ENCODE data around the gene PTGES3L. TPM values are rescaled to one million over a fixed set of nuclear protein-coding genes. Genes with fewer than 3 reads are reported as not detected.
"Not testable (repeated sequence)": the region's sequence is repeated elsewhere in the genome, so short reads cannot be mapped to it uniquely, and the experiment has no call there.

Gene PTGES3L
- total and polyA plus RNA-seq, 10 donors, result 0.61 to 1.8 (median 0.93) TPM; not detected in 1

DNA sequence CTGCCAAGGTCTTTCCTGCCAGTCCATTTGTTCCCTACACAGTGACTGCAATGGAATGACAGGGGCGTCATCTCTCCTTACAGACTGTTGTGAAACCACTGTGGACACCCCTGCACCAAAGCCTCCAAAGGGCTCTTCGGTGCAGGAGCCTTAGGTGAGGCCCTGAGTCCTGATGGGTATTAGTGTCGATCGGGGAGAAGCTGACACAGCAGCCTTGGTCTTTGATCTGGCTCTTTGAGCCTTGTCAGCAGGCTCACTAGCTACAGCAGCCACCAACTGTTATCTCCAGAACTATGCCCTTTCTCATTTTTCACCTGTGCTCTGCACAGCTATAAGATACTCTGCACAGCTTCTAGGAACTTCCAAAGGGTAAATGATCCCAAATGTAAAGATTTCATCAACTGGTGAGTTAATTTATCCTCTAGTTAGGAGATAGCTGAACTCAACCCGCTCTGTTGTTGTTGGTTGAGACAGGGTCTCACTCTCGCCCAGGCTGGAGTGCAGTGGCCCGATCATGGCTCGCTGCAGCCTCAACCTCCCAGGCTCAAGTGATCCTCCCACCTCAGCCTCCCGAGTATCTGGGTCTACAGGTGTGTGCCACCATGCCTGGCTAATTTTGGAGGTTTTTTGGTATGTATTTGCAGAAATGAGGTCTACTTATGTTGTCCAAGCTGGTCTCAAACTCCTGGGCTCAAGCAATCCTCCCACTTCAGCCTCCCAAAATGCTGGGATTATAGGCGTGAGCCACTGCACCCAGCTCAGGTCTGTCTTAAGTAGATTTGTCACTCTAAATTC, 59.6 kb downstream of the PTGES3L start:
- WGBS, 5 donors, result 68 to 90% (median 88%) methylated on average over 10 of the region's 10 CpGs
- TF ChIP-seq, protein P1, sequence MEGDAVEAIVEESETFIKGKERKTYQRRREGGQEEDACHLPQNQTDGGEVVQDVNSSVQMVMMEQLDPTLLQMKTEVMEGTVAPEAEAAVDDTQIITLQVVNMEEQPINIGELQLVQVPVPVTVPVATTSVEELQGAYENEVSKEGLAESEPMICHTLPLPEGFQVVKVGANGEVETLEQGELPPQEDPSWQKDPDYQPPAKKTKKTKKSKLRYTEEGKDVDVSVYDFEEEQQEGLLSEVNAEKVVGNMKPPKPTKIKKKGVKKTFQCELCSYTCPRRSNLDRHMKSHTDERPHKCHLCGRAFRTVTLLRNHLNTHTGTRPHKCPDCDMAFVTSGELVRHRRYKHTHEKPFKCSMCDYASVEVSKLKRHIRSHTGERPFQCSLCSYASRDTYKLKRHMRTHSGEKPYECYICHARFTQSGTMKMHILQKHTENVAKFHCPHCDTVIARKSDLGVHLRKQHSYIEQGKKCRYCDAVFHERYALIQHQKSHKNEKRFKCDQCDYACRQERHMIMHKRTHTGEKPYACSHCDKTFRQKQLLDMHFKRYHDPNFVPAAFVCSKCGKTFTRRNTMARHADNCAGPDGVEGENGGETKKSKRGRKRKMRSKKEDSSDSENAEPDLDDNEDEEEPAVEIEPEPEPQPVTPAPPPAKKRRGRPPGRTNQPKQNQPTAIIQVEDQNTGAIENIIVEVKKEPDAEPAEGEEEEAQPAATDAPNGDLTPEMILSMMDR (IDR thresholded peaks at IDR 0.05 in 8 of 11, conservative IDR thresholded peaks at IDR 0.05 in 3 of 11), result no peak
- no peak for TF ChIP-seq POLR2AphosphoS5 (IDR thresholded peaks at IDR 0.05)
- TF ChIP-seq POLR2A (IDR thresholded peaks at IDR 0.05), result no peak
- H3K4me3 ChIP-seq, result no peak overlapping the region
- H3K4me1 ChIP-seq, result peaks cover 0 to 17% (median 8%) of the 10 kb centered on the region in 6 donors
- no peak overlapping the region for H3K27ac ChIP-seq
- no peaks in the 10 kb centered on the region for H3K36me3 ChIP-seq
- peaks cover 0 to 34% (median 0%) of the 10 kb centered on the region in 7 donors for H3K27me3 ChIP-seq (replicated peaks in 1 of 7)
- no peaks in the 10 kb centered on the region for H3K9me3 ChIP-seq
- DNase-seq, result no peak
- intact Hi-C loops (cut with DNase I; ENCODE audit: low total_unique reads), result no loop called here

DNA sequence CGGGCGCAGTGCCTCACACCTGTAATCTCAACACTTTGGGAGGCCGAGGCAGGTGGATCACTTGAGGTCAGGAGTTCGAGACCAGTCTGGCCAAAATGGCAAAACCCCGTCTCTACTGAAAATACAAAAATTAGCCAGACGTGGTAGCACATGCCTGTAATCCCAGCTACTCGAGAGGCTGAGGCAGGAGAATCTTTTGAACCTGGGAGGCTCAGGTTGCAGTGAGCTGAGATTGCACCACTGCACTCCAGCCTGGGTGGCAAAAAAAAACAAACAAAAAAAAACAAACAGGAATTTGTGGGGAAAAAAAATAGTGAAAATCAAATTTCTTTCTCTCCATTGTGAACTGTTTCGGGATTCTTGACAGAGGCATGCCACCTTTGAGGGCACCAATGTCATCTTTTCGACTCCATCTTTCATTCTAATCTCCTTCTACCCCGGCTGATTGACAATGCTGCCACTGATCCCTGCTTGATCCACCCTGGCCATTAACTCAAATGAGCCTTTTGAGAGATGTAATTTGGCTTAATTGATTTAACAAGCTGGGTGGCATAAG, 60.3 kb downstream of the PTGES3L start:
- H3K27ac ChIP-seq; H3K4me1 ChIP-seq; H3K4me3 ChIP-seq; H3K36me3 ChIP-seq; DNase-seq; intact Hi-C loops (cut with DNase I; ENCODE audit: low total_unique reads); H3K9me3 ChIP-seq: not testable (repeated sequence)
- peaks cover 0 to 34% (median 0%) of the 10 kb centered on the region in 7 donors for H3K27me3 ChIP-seq (replicated peaks in 1 of 7)
- 87 to 93% (median 92%) methylated on average over 10 of the region's 10 CpGs for WGBS, 5 donors

DNA sequence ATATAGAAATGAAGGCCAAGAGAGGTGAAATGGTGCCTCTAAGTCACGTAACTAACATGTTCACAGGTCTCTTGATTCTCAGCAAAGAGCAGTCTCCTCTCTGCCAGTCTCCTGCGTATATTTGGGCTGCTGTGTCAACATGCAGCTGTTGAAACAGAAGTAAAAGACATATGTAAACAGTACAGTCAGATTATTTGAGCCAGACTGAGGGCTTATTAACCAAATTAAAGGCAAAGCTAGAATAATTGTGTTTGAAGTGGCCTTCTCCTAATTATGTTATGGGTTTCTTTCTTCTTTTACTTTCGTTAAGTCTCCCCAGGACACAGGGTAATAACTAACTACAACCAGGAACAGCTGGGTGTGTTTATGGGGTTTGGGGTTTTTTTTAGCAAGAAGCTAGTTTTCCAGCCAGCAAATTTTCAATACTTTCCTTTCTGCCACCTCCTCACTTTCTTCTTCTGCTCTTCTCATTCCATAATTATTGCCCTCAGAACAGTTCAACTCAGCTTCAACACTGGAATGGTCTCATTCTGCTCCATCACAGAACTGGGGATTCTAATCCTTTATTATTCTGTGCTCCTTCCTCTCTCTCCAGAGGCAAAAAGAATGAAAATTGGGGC, 60.9 kb downstream of the PTGES3L start:
- 75 to 93% (median 87%) methylated on average over 3 of the region's 3 CpGs for WGBS, 5 donors

More for the DNA sequence above, 60.9 kb downstream of the PTGES3L start:
- H3K27me3 ChIP-seq (replicated peaks in 1 of 7), result peaks cover 0 to 32% (median 0%) of the 10 kb centered on the region in 7 donors
- TF ChIP-seq, protein P1 (IDR thresholded peaks at IDR 0.05 in 8 of 11, conservative IDR thresholded peaks at IDR 0.05 in 3 of 11), result no peak
- TF ChIP-seq POLR2A (IDR thresholded peaks at IDR 0.05) (no peak), POLR2AphosphoS5 (IDR thresholded peaks at IDR 0.05) (no peak)
- no peak overlapping the region for H3K27ac ChIP-seq
- H3K4me3 ChIP-seq, result no peak overlapping the region
- intact Hi-C loops (cut with DNase I; ENCODE audit: low total_unique reads), result no loop called here
- no peaks in the 10 kb centered on the region for H3K9me3 ChIP-seq
- DNase-seq, result no peak
- no peaks in the 10 kb centered on the region for H3K36me3 ChIP-seq
- H3K4me1 ChIP-seq, result peaks cover 0 to 8% (median 2%) of the 10 kb centered on the region in 6 donors

Small RNAs within 50 kb of the gene (small RNA-seq; reads per million reads assigned to genes)
- gene AARSD1 (0 to 0.08 (median 0) reads per million in 4 donors), gene RF00561 (0 reads per million in 4 donors)

Other genes starting within 250 kb of the PTGES3L start
- 100 to 1,000 TPM in 1 of 7 donors, 10 to 100 TPM in 6; 62.3 to 104 (median 75.5) TPM for gene EZH1, start 235.0 kb downstream of the PTGES3L start, total RNA-seq
- 10 to 100 TPM; 24.1 to 27.9 (median 27.1) TPM for gene EZH1, start 235.0 kb downstream of the PTGES3L start, polyA plus RNA-seq
- gene RAMP2, start 218.9 kb downstream of the PTGES3L start, total RNA-seq, result 10 to 100 TPM in 6 of 7 donors, 1 to 10 TPM in 1; 9.7 to 34.3 (median 27.0) TPM
- gene RAMP2, start 218.9 kb downstream of the PTGES3L start, polyA plus RNA-seq, result 10 to 100 TPM; 21.5 to 51.7 (median 36.0) TPM
- 10 to 100 TPM; 29.6 to 41.1 (median 34.5) TPM for gene VPS25, start 206.6 kb downstream of the PTGES3L start, total RNA-seq
- 10 to 100 TPM; 31.0 to 47.7 (median 41.4) TPM for gene VPS25, start 206.6 kb downstream of the PTGES3L start, polyA plus RNA-seq
- gene WNK4, start 199.5 kb downstream of the PTGES3L start, total RNA-seq, result under 1 TPM in 3 of 7 donors, not detected in 4; 0.10 to 0.52 (median 0.41) TPM
- under 1 TPM in 2 of 3 donors, not detected in 1; 0.04 to 0.06 TPM for gene WNK4, start 199.5 kb downstream of the PTGES3L start, polyA plus RNA-seq
- 10 to 100 TPM; 30.0 to 62.0 (median 39.0) TPM for gene COA3, start 181.4 kb downstream of the PTGES3L start, total RNA-seq
- gene COA3, start 181.4 kb downstream of the PTGES3L start, polyA plus RNA-seq, result 100 to 1,000 TPM in 1 of 3 donors, 10 to 100 TPM in 2; 65.6 to 126 (median 97.1) TPM
- gene CNTD1, start 181.2 kb downstream of the PTGES3L start, total RNA-seq, result not detected
- gene CNTD1, start 181.2 kb downstream of the PTGES3L start, polyA plus RNA-seq, result under 1 TPM; 0.17 to 0.26 (median 0.24) TPM
- gene BECN1, start 155.8 kb downstream of the PTGES3L start, total RNA-seq, result 100 to 1,000 TPM in 2 of 7 donors, 10 to 100 TPM in 5; 76.4 to 113 (median 95.6) TPM
- gene BECN1, start 155.8 kb downstream of the PTGES3L start, polyA plus RNA-seq, result 10 to 100 TPM; 43.0 to 57.8 (median 50.2) TPM
- gene PSME3, start 146.7 kb downstream of the PTGES3L start, total RNA-seq, result 10 to 100 TPM; 66.9 to 96.4 (median 77.4) TPM
- 10 to 100 TPM; 19.1 to 46.0 (median 29.6) TPM for gene PSME3, start 146.7 kb downstream of the PTGES3L start, polyA plus RNA-seq
- gene AOC2, start 135.5 kb downstream of the PTGES3L start, total RNA-seq, result 1 to 10 TPM; 2.3 to 3.6 (median 2.7) TPM
- under 1 TPM; 0.59 to 0.90 (median 0.63) TPM for gene AOC2, start 135.5 kb downstream of the PTGES3L start, polyA plus RNA-seq
- 10 to 100 TPM; 14.0 to 32.5 (median 23.5) TPM for gene AOC3, start 128.9 kb downstream of the PTGES3L start, total RNA-seq
- 10 to 100 TPM in 2 of 3 donors, 1 to 10 TPM in 1; 7.1 to 14.6 (median 12.3) TPM for gene AOC3, start 128.9 kb downstream of the PTGES3L start, polyA plus RNA-seq
- gene G6PC1, start 79.3 kb downstream of the PTGES3L start, total RNA-seq, result not detected
- not detected for gene G6PC1, start 79.3 kb downstream of the PTGES3L start, polyA plus RNA-seq
- gene AARSD1, start 15.6 kb downstream of the PTGES3L start, total RNA-seq, result 10 to 100 TPM; 13.1 to 44.2 (median 31.5) TPM
- gene AARSD1, start 15.6 kb downstream of the PTGES3L start, polyA plus RNA-seq, result 10 to 100 TPM; 39.8 to 55.6 (median 50.3) TPM
- gene RUNDC1, start 485 bp upstream of the PTGES3L start, total RNA-seq, result 10 to 100 TPM; 17.1 to 27.9 (median 22.4) TPM
- gene RUNDC1, start 485 bp upstream of the PTGES3L start, polyA plus RNA-seq, result 10 to 100 TPM in 1 of 3 donors, 1 to 10 TPM in 2; 6.7 to 10.5 (median 8.2) TPM
- gene RPL27, start 18.3 kb upstream of the PTGES3L start, total RNA-seq, result 1,000 to 10,000 TPM in 3 of 7 donors, 100 to 1,000 TPM in 4; 702 to 1,170 (median 925) TPM
- gene RPL27, start 18.3 kb upstream of the PTGES3L start, polyA plus RNA-seq, result 1,000 to 10,000 TPM; 5,502 to 6,357 (median 5,985) TPM
- gene IFI35, start 26.7 kb upstream of the PTGES3L start, total RNA-seq, result 10 to 100 TPM; 45.5 to 63.3 (median 51.9) TPM
- gene IFI35, start 26.7 kb upstream of the PTGES3L start, polyA plus RNA-seq, result 10 to 100 TPM; 38.0 to 64.8 (median 40.6) TPM
- gene VAT1, start 42.3 kb upstream of the PTGES3L start, total RNA-seq, result 100 to 1,000 TPM in 1 of 7 donors, 10 to 100 TPM in 6; 55.4 to 144 (median 79.0) TPM
- 10 to 100 TPM; 20.3 to 64.5 (median 27.0) TPM for gene VAT1, start 42.3 kb upstream of the PTGES3L start, polyA plus RNA-seq
- under 1 TPM; 0.09 to 0.47 (median 0.32) TPM for gene RND2, start 45.2 kb upstream of the PTGES3L start, total RNA-seq
- gene RND2, start 45.2 kb upstream of the PTGES3L start, polyA plus RNA-seq, result under 1 TPM; 0.11 to 0.42 (median 0.17) TPM
- 10 to 100 TPM in 4 of 7 donors, 1 to 10 TPM in 3; 5.2 to 13.6 (median 10.0) TPM for gene BRCA1, start 145.3 kb upstream of the PTGES3L start, total RNA-seq
- 1 to 10 TPM; 1.3 to 2.9 (median 2.7) TPM for gene BRCA1, start 145.3 kb upstream of the PTGES3L start, polyA plus RNA-seq
- gene NBR1, start 191.1 kb upstream of the PTGES3L start, total RNA-seq, result 100 to 1,000 TPM in 1 of 7 donors, 10 to 100 TPM in 6; 69.2 to 103 (median 91.5) TPM
- gene NBR1, start 191.1 kb upstream of the PTGES3L start, polyA plus RNA-seq, result 10 to 100 TPM; 18.5 to 29.3 (median 22.0) TPM
- 10 to 100 TPM; 25.7 to 53.4 (median 32.9) TPM for gene TMEM106A, start 231.8 kb upstream of the PTGES3L start, total RNA-seq
- gene TMEM106A, start 231.8 kb upstream of the PTGES3L start, polyA plus RNA-seq, result 10 to 100 TPM in 1 of 3 donors, 1 to 10 TPM in 2; 2.8 to 11.9 (median 3.3) TPM
- under 1 TPM in 1 of 7 donors, not detected in 6; 0.64 TPM for gene CCDC200, start 248.5 kb upstream of the PTGES3L start, total RNA-seq
- under 1 TPM in 2 of 3 donors, not detected in 1; 0.17 to 0.35 TPM for gene CCDC200, start 248.5 kb upstream of the PTGES3L start, polyA plus RNA-seq

Data from spleen (tissue), 11 donors.